AG08395 (cell line): ENCODE measurements around the gene PPME1.
"Not testable (repeated sequence)": the region's sequence is repeated elsewhere in the genome, so short reads cannot be mapped to it uniquely, and the experiment has no call there.

Experiments used
- DNase-seq: peaks from one replicate; pipeline ENCODE4 v3.0.0; 2012; ENCODE audit warnings: mixed read lengths, low spot score

PPME1 gene, protein sequence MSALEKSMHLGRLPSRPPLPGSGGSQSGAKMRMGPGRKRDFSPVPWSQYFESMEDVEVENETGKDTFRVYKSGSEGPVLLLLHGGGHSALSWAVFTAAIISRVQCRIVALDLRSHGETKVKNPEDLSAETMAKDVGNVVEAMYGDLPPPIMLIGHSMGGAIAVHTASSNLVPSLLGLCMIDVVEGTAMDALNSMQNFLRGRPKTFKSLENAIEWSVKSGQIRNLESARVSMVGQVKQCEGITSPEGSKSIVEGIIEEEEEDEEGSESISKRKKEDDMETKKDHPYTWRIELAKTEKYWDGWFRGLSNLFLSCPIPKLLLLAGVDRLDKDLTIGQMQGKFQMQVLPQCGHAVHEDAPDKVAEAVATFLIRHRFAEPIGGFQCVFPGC

GRCh38 chr11:74170694-74171629 is at the start of gene PPME1, which contains the start of gene C2CD3:
Gene PPME1, plus strand, starts transcription at chr11:74171289. Its CDS starts 133 bp downstream, at chr11:74171422.
Gene C2CD3, minus strand, starts transcription at chr11:74171002. Its CDS starts 210 bp downstream, at chr11:74170792.
- peak; percentile 99 for DNase-seq

GRCh38 chr11:74121804-74122203 is 49.3 kb upstream of the PPME1 start:
- no peak for DNase-seq

DNA sequence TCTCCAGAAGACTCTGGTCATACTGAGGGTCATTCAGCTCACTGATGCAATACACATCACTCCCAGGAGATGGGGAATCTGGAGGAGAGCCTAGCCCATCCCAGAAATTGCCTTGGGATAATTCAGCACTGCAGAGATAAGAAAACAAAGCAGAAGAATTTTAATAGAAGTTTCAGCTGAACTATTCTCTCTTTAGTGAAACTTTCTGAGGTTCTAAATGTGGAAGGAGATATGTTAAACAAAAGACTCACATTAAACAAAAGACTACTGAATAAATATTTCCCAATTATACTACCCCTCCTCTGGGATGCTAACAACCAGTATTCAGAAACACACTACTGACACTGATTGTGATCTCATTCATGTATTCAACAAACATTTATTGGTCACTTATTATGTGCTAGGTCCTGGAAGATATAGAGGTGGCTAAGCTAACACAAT is 48.1 kb upstream of the PPME1 start:
- DNase-seq, result no peak

DNA sequence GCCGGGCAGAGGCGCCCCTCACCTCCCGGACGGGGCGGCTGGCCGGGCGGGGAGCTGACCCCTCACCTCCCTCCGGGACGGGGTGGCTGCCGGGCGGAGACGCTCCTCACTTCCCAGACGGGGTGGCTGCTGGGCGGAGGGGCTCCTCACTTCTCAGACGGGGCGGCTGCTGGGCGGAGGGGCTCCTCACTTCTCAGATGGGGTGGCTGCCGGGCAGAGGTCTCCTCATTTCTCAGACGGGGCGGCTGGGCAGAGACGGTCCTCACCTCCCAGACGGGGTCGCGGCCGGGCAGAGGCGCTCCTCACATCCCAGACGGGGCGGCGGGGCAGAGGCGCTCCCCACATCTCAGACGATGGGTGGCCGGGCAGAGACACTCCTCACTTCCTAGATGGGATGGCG is 42.0 kb upstream of the PPME1 start:
- not testable (repeated sequence) for DNase-seq

DNA sequence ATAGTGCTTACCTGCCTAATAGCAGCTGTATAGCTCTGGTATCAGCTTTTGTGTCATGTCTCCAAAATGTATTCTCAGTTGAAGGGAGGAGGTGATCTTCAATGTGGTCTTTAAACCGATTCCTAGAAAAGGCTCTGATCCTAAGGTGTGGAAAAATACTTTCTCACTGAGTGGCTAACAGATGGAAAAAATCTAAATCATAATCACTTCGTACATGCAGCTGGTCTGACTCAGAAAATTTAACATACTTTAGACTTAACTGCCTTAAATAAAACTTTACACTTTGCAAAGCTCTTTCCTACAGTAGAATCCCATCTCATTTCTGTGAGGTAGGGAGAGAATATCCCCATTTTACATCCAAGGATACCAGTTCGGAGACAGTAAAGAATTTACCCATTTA is 38.3 kb upstream of the PPME1 start:
- DNase-seq, result no peak

GRCh38 chr11:74133436-74133835 is 37.7 kb upstream of the PPME1 start:
- no peak for DNase-seq

DNA sequence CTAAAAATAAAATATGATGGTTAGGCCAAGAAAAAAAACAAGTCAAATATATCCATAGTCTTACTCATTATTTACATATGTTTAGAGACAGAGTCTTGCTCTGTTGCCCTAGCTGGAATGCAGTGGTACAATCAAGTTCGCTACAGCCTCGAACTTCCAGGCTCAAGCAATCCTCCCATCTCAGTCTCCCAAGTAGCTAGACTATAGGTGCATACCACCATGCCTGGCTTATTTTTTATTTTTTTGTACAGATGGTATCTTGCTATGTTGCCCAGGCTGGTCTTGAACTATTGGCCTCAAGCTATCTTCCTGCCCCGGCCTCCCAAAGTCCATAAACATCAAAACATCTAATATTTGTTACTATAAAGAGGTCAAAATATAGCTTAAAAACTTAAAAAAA is 36.4 kb upstream of the PPME1 start:
- DNase-seq, result no peak

DNA sequence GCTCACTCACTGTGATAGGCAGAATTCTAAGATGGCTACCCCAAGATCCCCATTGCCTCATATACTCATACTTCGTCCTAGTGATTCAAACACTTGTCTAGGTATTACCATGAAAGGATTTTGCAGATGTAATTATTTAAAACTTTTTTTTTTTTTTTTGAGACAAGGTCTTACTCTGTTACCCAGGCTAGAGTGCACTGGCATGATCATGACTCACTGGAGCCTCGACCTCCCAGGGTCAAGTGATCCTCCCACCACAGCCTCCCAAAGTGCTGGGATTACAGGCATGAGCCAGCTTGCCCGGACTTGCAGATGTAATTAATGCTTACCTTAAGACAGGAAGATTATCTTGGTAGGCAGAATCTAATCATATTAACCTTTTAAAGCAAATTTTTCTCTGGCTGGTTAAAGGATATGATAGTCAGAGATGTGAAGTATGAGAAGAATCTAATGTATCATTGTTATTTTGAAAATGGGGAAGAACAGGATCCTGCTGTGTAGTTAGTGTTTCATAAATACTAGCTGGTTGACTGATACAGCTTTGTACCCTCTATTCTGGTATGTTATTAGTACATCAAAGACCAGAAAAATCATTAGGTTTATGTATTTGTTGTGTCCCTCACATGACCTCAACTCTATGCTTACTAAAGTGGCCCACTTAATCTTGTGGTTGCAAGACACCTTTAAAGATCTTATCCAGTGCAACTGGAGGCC is 35.8 kb upstream of the PPME1 start:
- DNase-seq, result no peak

GRCh38 chr11:74138021-74138420 is 33.1 kb upstream of the PPME1 start:
- DNase-seq, result no peak

DNA sequence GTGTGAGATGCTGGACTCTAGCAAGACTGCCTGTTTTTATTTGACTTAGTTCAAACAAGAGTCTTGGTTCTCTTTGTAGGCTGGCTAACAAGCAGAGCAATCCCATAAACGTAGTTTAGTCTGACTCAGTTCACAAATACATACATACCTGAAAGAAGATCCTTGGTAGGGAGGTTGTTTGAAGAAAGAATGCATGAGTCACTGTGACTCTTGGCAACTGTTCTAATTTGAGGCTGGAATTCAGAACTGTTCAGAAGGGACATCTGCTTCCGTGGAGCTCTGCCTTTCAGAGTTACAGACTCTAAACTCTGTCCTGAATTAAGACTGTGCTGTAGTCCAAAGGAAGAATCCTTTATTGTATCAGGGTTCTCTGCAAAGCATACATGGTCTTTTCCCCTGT is 32.5 kb upstream of the PPME1 start:
- DNase-seq, result peak; percentile 86

GRCh38 chr11:74139151-74139918 is 31.8 kb upstream of the PPME1 start:
- no peak for DNase-seq

DNA sequence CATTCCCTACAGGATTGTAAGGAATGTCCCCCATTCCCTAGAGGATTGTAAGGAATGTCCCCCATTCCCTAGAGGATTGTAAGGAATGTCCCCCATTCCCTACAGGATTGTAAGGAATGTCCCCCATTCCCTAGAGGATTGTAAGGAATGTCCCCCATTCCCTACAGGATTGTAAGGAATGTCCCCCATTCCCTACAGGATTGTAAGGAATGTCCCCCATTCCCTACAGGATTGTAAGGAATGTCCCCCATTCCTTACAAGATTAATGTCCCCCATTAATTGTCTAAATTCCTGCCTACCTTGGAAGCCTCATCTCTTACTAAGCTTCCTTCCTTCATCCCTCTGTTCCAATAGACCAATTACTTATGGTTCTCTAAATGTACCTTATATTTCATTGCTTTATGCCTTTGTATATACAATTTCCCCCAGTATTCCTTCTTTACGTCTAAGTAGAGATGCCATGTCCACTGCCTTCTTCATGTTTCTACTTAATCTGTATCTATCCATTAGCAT is 31.1 kb upstream of the PPME1 start:
- DNase-seq, result not testable (repeated sequence)

GRCh38 chr11:74141241-74141695 is 29.8 kb upstream of the PPME1 start:
- DNase-seq, result no peak

DNA sequence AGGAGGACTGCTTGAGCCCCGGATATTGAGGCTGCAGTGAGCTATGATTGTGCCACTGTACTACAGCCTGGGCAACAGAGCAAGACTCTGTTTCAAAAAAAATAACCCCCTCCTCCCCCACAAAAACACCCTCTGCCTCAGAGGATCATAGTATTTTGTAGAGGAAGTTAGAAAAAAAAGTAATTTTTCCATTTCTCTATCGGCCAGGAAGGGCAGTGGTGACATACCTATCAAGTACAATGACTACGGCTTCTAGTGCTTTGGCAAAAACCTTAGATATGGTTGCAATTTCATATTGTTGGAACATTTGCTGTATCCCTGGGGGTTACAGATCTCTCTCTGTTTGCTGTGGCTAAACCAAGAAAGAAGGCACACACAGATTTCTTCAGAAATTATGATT is 29.2 kb upstream of the PPME1 start:
- DNase-seq, result no peak

DNA sequence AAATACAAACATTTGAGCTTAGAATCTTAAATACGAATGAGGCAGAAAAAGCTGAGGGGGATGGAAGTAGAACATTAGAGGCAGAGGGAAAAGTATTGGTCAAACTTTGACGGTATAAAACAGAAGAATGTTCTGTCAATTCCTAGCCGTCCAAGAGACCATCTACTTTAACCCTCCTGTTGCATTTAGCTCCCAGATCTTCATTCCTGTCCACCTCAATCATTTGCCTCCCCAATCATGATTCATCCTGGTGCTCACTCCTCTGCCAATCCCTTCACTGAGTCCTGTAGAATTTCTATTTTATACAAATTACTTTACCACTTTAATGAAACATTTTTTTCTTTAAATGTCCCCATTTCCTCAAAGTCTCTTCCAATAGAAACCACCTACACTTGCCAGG is 28.5 kb upstream of the PPME1 start:
- DNase-seq, result peak; percentile 16

- DNase-seq, result no peak
Measured at GRCh38 chr11:74144592-74144991, 26.5 kb upstream of the PPME1 start.

DNA sequence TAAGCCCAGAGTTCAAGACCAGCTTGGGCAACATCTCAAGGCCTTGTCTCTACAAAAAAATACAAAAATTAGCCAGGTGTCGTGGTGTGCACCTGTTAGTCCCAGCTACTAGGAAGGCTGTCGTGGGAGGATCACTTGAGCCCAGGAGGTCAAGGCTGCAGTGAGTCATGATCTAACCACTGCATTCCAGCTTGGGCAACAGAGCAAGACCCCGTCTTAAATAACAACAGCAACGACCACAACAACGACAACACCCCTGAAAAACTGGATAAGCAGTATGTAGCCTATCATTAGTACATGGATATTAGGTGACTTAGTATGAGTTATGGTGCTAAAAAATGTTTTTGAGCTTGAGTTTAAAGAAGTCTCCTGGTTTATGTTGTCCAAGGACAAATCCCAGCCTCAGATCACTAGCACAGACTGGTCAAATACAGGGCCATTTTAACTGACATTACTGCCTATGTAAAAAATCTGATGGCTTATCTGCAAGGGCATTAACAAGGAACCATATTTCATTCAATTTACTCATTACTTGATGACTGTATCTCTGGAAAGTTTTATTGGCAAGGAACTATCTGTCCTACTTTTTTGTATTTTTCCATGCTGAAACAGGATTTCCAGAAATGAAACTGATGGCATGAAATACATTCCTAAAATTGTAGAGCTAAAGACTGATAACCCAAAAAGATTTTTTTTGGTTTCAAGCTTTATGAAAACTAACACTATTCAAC is 23.7 kb upstream of the PPME1 start:
- no peak for DNase-seq

- no peak for DNase-seq
Measured at GRCh38 chr11:74153224-74153623, 17.9 kb upstream of the PPME1 start.

GRCh38 chr11:74154620-74155281 is 16.3 kb upstream of the PPME1 start:
- no peak for DNase-seq

GRCh38 chr11:74157169-74157568 is 13.9 kb upstream of the PPME1 start:
- DNase-seq, result no peak
